Hepatocyte (in vitro differentiated cells): ENCODE results near the gene ADAMTS2. TPM values are rescaled to one million over a fixed set of nuclear protein-coding genes. Genes with fewer than 3 reads are reported as not detected.

Source experiments
- DNase-seq: peaks from one replicate; pipeline ENCODE4 v3.0.0-alpha.2; 2016; ENCODE audit warnings: low spot score
- H2AFZ ChIP-seq: fragments of 200-600 bp; sonication (generic); 2 replicates; pipeline ENCODE4 v1.6.0; 2016; ENCODE audit warnings: antibody characterized with exemption, mild to moderate bottlenecking
- H3K27ac ChIP-seq: fragments of 200-600 bp; sonication (generic); 2 replicates; pipeline ENCODE4 v1.5.1; 2016; ENCODE audit warnings: mild to moderate bottlenecking
- H3K27me3 ChIP-seq: fragments of 200-600 bp; sonication (generic); 2 replicates; pipeline ENCODE4 v1.6.1; 2016
- H3K36me3 ChIP-seq: fragments of 200-600 bp; sonication (generic); replicated peaks from 2 replicates; pipeline ENCODE4 v1.5.1; 2016; ENCODE audit warnings: low read depth; ENCODE audit not compliant: insufficient read depth
- H3K4me1 ChIP-seq: fragments of 200-600 bp; sonication (generic); 2 replicates; pipeline ENCODE4 v1.5.1; 2016; ENCODE audit warnings: mild to moderate bottlenecking, moderate library complexity; ENCODE audit not compliant: insufficient read depth
- H3K4me2 ChIP-seq: fragments of 200-600 bp; sonication (generic); 2 replicates; pipeline ENCODE4 v1.6.0; 2016
- H3K4me3 ChIP-seq: fragments of 200-600 bp; sonication (generic); 2 replicates; pipeline ENCODE4 v1.5.1; 2016; ENCODE audit warnings: mild to moderate bottlenecking
- H3K79me2 ChIP-seq: fragments of 200-600 bp; sonication (generic); 2 replicates; pipeline ENCODE4 v1.6.0; 2017; ENCODE audit warnings: mild to moderate bottlenecking
- H3K9me2 ChIP-seq: fragments of 200-600 bp; sonication (generic); replicated peaks from 2 replicates; pipeline ENCODE4 v1.6.0; 2017; ENCODE audit warnings: mild to moderate bottlenecking; ENCODE audit not compliant: insufficient read depth
- H3K9me3 ChIP-seq: fragments of 200-600 bp; sonication (generic); 2 replicates; pipeline ENCODE4 v1.5.1; 2016; ENCODE audit warnings: low read depth, mild to moderate bottlenecking
- H4K20me1 ChIP-seq: fragments of 200-600 bp; sonication (generic); 2 replicates; pipeline ENCODE4 v1.6.0; 2016; ENCODE audit warnings: mild to moderate bottlenecking; ENCODE audit not compliant: insufficient read depth, poor library complexity, severe bottlenecking
- EZH2 ChIP-seq: fragments of 200-600 bp; sonication (generic); IDR thresholded peaks from 2 replicates; pipeline ENCODE4 v1.6.1; 2016; ENCODE audit warnings: antibody characterized with exemption, mild to moderate bottlenecking, borderline replicate concordance
- EZH2phosphoT487 ChIP-seq: fragments of 200-600 bp; sonication (generic); IDR thresholded peaks from one replicate; pipeline ENCODE4 v1.6.1; 2018; ENCODE audit warnings: antibody characterized with exemption, mild to moderate bottlenecking, low read depth, moderate library complexity; ENCODE audit not compliant: unreplicated experiment, severe bottlenecking
- WGBS: methylation state at CpG from one replicate; pipeline ENCODE4 v1.1.6; 2016; ENCODE audit warnings: low lambda C conversion rate; ENCODE audit errors: missing lambda C conversion rate; 5-methylcytosine and 5-hydroxymethylcytosine counted together
- polyA plus RNA-seq: library from polyadenylated mRNA; unstranded; fragments of >200 nt; fragmentation: Nextera tagmentation; extraction: Ambion mirVana; gene quantifications from 2 replicates; pipeline ENCODE4 v1.2.1, GENCODE V29; 2016
- total RNA-seq: library from RNA; depleted of rRNA; stranded (reverse); fragments of >200 nt; gene quantifications from 2 replicates; pipeline ENCODE4 v1.2.3, GENCODE V29; 2014
- TF ChIP-seq, protein P1 (sequence below): fragments of 200-600 bp; sonication (generic); IDR thresholded peaks from 2 replicates; pipeline ENCODE4 v1.5.1; 2016; ENCODE audit warnings: antibody characterized with exemption, mild to moderate bottlenecking; ENCODE audit not compliant: poor library complexity

Gene ADAMTS2
- total and polyA plus RNA-seq, 2 experiments from 2014 or later = 55.4 to 78.8 TPM

- TF ChIP-seq EZH2phosphoT487 (no peak), EZH2 (no peak)
- TF ChIP-seq, protein P1, sequence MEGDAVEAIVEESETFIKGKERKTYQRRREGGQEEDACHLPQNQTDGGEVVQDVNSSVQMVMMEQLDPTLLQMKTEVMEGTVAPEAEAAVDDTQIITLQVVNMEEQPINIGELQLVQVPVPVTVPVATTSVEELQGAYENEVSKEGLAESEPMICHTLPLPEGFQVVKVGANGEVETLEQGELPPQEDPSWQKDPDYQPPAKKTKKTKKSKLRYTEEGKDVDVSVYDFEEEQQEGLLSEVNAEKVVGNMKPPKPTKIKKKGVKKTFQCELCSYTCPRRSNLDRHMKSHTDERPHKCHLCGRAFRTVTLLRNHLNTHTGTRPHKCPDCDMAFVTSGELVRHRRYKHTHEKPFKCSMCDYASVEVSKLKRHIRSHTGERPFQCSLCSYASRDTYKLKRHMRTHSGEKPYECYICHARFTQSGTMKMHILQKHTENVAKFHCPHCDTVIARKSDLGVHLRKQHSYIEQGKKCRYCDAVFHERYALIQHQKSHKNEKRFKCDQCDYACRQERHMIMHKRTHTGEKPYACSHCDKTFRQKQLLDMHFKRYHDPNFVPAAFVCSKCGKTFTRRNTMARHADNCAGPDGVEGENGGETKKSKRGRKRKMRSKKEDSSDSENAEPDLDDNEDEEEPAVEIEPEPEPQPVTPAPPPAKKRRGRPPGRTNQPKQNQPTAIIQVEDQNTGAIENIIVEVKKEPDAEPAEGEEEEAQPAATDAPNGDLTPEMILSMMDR = no peak
- H3K27me3 ChIP-seq = peaks cover 48% of the 10 kb centered on the region
- peaks cover 16% of the 10 kb centered on the region for H4K20me1 ChIP-seq
- no peak overlapping the region for H2AFZ ChIP-seq
- WGBS = 74% methylated on average over 7 of the region's 7 CpGs
- H3K79me2 ChIP-seq = peaks cover 10% of the 10 kb centered on the region
- H3K9me2 ChIP-seq = no peaks in the 10 kb centered on the region
- no peak overlapping the region for H3K27ac ChIP-seq
- H3K4me3 ChIP-seq = no peak overlapping the region
- no peak for DNase-seq
- no peaks in the 10 kb centered on the region for H3K36me3 ChIP-seq
- H3K9me3 ChIP-seq = no peaks in the 10 kb centered on the region
- no peak overlapping the region for H3K4me2 ChIP-seq
- H3K4me1 ChIP-seq = peaks cover 10% of the 10 kb centered on the region
These were observed 1.1 kb upstream of the ADAMTS2 start for GRCh38 chr5:179346401-179346800.

GRCh38 chr5:179345183-179345432 is 153 bp downstream of the ADAMTS2 start:
- no peak overlapping the region for H2AFZ ChIP-seq
- peak overlapping the region; percentile 58 for H3K4me3 ChIP-seq
- H3K79me2 ChIP-seq = peaks cover 19% of the 10 kb centered on the region
- no peaks in the 10 kb centered on the region for H3K36me3 ChIP-seq
- WGBS = 0% methylated on average over 2 of the region's 36 CpGs
- no peak for TF ChIP-seq EZH2phosphoT487
- no peak for TF ChIP-seq EZH2
- TF ChIP-seq, protein P1 = no peak
- no peaks in the 10 kb centered on the region for H3K9me2 ChIP-seq
- H3K4me2 ChIP-seq = peak overlapping the region; percentile 93
- DNase-seq = no peak
- peaks cover 21% of the 10 kb centered on the region for H4K20me1 ChIP-seq
- H3K9me3 ChIP-seq = no peaks in the 10 kb centered on the region
- H3K4me1 ChIP-seq = peaks cover 10% of the 10 kb centered on the region
- peaks cover 48% of the 10 kb centered on the region for H3K27me3 ChIP-seq
- no peak overlapping the region for H3K27ac ChIP-seq

GRCh38 chr5:179344431-179345182 is 654 bp downstream of the ADAMTS2 start:
- H3K4me3 ChIP-seq = peak overlapping the region; percentile 67
- under 1% methylated on average over 46 of the region's 85 CpGs for WGBS
- H3K36me3 ChIP-seq = no peaks in the 10 kb centered on the region
- peaks cover 19% of the 10 kb centered on the region for H3K79me2 ChIP-seq
- peak; percentile 33 for DNase-seq
- H3K9me2 ChIP-seq = no peaks in the 10 kb centered on the region
- peaks cover 48% of the 10 kb centered on the region for H3K27me3 ChIP-seq
- H3K4me2 ChIP-seq = peak overlapping the region; percentile 93
- H3K27ac ChIP-seq = peak overlapping the region; percentile 33
- H2AFZ ChIP-seq = no peak overlapping the region
- H3K4me1 ChIP-seq = peaks cover 10% of the 10 kb centered on the region
- H4K20me1 ChIP-seq = peaks cover 26% of the 10 kb centered on the region
- TF ChIP-seq EZH2phosphoT487 (no peak), EZH2 (no peak)
- TF ChIP-seq, protein P1 = no peak
- H3K9me3 ChIP-seq = no peaks in the 10 kb centered on the region
